A549 (cell line): ENCODE results near the gene ITGA11. TPM values are rescaled to one million over a fixed set of nuclear protein-coding genes. Genes with fewer than 3 reads are reported as not detected.

ENCODE experiments used
- ATAC-seq, 2 experiments: fragments of 200-7000 bp in 1 of 2; fragments of >200 bp in 1 of 2; cut with Nextera tagmentation in 1 of 2; cut with Tn5 transposase in 1 of 2; 3 replicates each; pipeline versions ENCODE4 v1.8.0 to v1.9.1; 2018 to 2020; ENCODE audit warnings: mild to moderate bottlenecking in 1 of 2, moderate library complexity in 1 of 2
- CTCF ChIA-PET: fragments of 300-600 bp; sonication (Branson Sonifier 250); formaldehyde crosslinking; extraction: SDS; loops from one replicate; lab custom pipeline; 2021; ENCODE audit warnings: antibody characterized with exemption, inconsistent platforms; lab: Yijun Ruan, JAX
- POLR2A ChIA-PET: fragments of 350-600 bp; formaldehyde crosslinking; extraction: SDS; loops from one replicate; lab custom pipeline; 2021; ENCODE audit warnings: antibody characterized with exemption, inconsistent platforms; lab: Yijun Ruan, JAX
- DNase-seq, 2 experiments: peaks; one replicate each; pipeline versions ENCODE4 v3.0.0 to v3.0.0-alpha.2; 2011 to 2016; ENCODE audit warnings: low read depth in 1 of 2, low spot score in 1 of 2
- FAIRE-seq: peaks from 2 replicates; lab custom pipeline; 2011; peaks lifted over from hg19 to GRCh38; lab: Jason Lieb, UNC
- H3K27ac ChIP-seq, 2 experiments: fragments of >200 bp; sonication (Bioruptor Twin); formaldehyde crosslinking; 3 replicates each; pipeline ENCODE4 v1.5.1; 2016 to 2017
- H3K4me1 ChIP-seq: fragments of >200 bp; sonication (Bioruptor Twin); formaldehyde crosslinking; 3 replicates; pipeline ENCODE4 v1.6.1; 2016
- H3K4me2 ChIP-seq: fragments of >200 bp; sonication (Bioruptor Twin); formaldehyde crosslinking; 3 replicates; pipeline ENCODE4 v1.6.1; 2016
- H3K4me3 ChIP-seq: fragments of >200 bp; sonication (Bioruptor Twin); formaldehyde crosslinking; 3 replicates; pipeline ENCODE4 v1.5.1; 2016
- H3K9me3 ChIP-seq: fragments of >200 bp; sonication (Bioruptor Twin); formaldehyde crosslinking; 3 replicates; pipeline ENCODE4 v1.6.1; 2016
- CBX2 ChIP-seq: fragments of 200-600 bp; sonication (generic); IDR thresholded peaks from 2 replicates; pipeline ENCODE4 v1.6.1; 2016; ENCODE audit warnings: low read depth, mild to moderate bottlenecking, borderline replicate concordance
- HDAC2 ChIP-seq: fragments of 200-600 bp; sonication (generic); IDR thresholded peaks from 2 replicates; pipeline ENCODE4 v1.6.1; 2016
- HEYL ChIP-seq: fragments of 250-450 bp; sonication (Bioruptor Pico); IDR thresholded peaks from 2 replicates; pipeline ENCODE4 v1.8.0; 2021; ENCODE audit warnings: mild to moderate bottlenecking, moderate library complexity
- MAFK ChIP-seq: fragments of 450-650 bp; IDR thresholded peaks from 2 replicates; pipeline ENCODE4 v1.6.1; 2014; ENCODE audit not compliant: partially characterized antibody
- MAX ChIP-seq: IDR thresholded peaks from 2 replicates; pipeline ENCODE4 v1.6.1; 2012
- MYC ChIP-seq: IDR thresholded peaks from 2 replicates; pipeline ENCODE4 v1.6.1; 2012; ENCODE audit warnings: mild to moderate bottlenecking, inconsistent platforms, low read length, improper control_type of control experiment, borderline replicate concordance
- NPAS2 ChIP-seq: fragments of 250-450 bp; sonication (Bioruptor Pico); IDR thresholded peaks from 2 replicates; pipeline ENCODE4 v1.8.0; 2022; ENCODE audit warnings: mild to moderate bottlenecking, moderate library complexity, borderline replicate concordance
- NR3C1 ChIP-seq: fragments of >200 bp; sonication (Bioruptor Twin); formaldehyde crosslinking; IDR thresholded peaks from 3 replicates; pipeline ENCODE4 v1.6.1; 2017
- POLR2AphosphoS2 ChIP-seq: conservative IDR thresholded peaks from 2 replicates; pipeline ENCODE4 v1.6.1; 2012; ENCODE audit warnings: low read length, improper control_type of control experiment, inconsistent platforms
- RNF2 ChIP-seq: fragments of 200-600 bp; sonication (generic); IDR thresholded peaks from 2 replicates; pipeline ENCODE4 v1.6.1; 2016; ENCODE audit warnings: low read depth, mild to moderate bottlenecking, antibody characterized with exemption, moderate library complexity, borderline replicate concordance
- WGBS: methylation state at CpG from one replicate; pipeline ENCODE4 v1.1.6; 2017; ENCODE audit errors: missing lambda C conversion rate; 5-methylcytosine and 5-hydroxymethylcytosine counted together
- polyA plus RNA-seq, 4 experiments: library from polyadenylated mRNA; depleted of rRNA in 3 of 4; stranded (reverse); fragments of >200 nt; fragmentation: RNase III in 1 of 4; extraction: RNeasy Plus Mini Kit Qiagen cat#74134 plus additional on column Dnase treatment in 1 of 4; gene quantifications; 2 replicates in 3 of 4; 3 replicates in 1 of 4; pipeline ENCODE4 v1.2.3, GENCODE V29; 2011 to 2017
- TF ChIP-seq, protein P1 (sequence below): fragments of 200-600 bp; sonication (generic); IDR thresholded peaks from 2 replicates; pipeline ENCODE4 v1.6.1; 2016; ENCODE audit warnings: antibody characterized with exemption, mild to moderate bottlenecking, moderate library complexity
- TF ChIP-seq, protein P2 (sequence below): IDR thresholded peaks from 2 replicates; pipeline ENCODE4 v1.6.1; 2012; ENCODE audit warnings: low read depth, borderline replicate concordance

ITGA11 gene
- polyA plus RNA-seq, 2 of the 4 experiments (the other 2 are of a cell fraction): 8.3 to 17.2 TPM

DNA sequence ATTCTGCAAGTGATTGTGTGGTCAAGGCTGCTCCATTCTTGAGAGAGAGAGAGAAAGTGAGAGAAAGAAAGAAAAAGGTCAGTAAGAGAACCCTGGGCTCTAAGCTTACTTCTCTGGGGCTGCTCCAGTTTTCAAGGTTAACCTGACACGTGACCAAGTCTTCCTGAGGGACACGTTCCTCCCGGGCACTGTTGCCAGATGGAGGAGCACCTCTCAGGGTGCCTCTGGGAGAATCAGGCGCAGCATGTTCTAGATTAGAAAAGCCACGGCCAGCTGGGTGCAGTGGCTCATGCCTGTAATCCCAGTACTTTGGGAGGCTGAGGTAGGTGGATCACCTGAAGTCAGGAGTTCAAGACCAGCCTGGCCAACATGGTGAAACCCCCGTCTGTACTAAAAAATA lies 60.8 kb downstream of the ITGA11 start:
- no peak overlapping the region for H3K27ac ChIP-seq
- CTCF ChIA-PET: interaction anchor here (0.8 to 6.7 kb wide), 5 partner anchors 8 to 179 kb away, joined by 3 to 37 read pairs (median 3); no protein-coding TSS in a partner anchor
- WGBS: 61% methylated on average over 6 of the region's 6 CpGs
- POLR2A ChIA-PET: no interaction called here
- no peak for DNase-seq
- TF ChIP-seq RNF2 (no peak), CBX2 (no peak), NR3C1 (no peak), MAFK (no peak), MYC (no peak), HDAC2 (no peak), MAX (no peak)
- TF ChIP-seq, protein P1, sequence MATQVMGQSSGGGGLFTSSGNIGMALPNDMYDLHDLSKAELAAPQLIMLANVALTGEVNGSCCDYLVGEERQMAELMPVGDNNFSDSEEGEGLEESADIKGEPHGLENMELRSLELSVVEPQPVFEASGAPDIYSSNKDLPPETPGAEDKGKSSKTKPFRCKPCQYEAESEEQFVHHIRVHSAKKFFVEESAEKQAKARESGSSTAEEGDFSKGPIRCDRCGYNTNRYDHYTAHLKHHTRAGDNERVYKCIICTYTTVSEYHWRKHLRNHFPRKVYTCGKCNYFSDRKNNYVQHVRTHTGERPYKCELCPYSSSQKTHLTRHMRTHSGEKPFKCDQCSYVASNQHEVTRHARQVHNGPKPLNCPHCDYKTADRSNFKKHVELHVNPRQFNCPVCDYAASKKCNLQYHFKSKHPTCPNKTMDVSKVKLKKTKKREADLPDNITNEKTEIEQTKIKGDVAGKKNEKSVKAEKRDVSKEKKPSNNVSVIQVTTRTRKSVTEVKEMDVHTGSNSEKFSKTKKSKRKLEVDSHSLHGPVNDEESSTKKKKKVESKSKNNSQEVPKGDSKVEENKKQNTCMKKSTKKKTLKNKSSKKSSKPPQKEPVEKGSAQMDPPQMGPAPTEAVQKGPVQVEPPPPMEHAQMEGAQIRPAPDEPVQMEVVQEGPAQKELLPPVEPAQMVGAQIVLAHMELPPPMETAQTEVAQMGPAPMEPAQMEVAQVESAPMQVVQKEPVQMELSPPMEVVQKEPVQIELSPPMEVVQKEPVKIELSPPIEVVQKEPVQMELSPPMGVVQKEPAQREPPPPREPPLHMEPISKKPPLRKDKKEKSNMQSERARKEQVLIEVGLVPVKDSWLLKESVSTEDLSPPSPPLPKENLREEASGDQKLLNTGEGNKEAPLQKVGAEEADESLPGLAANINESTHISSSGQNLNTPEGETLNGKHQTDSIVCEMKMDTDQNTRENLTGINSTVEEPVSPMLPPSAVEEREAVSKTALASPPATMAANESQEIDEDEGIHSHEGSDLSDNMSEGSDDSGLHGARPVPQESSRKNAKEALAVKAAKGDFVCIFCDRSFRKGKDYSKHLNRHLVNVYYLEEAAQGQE: no peak
- TF ChIP-seq, protein P2, sequence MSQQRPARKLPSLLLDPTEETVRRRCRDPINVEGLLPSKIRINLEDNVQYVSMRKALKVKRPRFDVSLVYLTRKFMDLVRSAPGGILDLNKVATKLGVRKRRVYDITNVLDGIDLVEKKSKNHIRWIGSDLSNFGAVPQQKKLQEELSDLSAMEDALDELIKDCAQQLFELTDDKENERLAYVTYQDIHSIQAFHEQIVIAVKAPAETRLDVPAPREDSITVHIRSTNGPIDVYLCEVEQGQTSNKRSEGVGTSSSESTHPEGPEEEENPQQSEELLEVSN: no peak
- TF ChIP-seq, all 56 proteins: peak for 0
- no peaks in the 10 kb centered on the region for H3K9me3 ChIP-seq
- ATAC-seq (no peak), FAIRE-seq (no peak)
- H3K4me3 ChIP-seq: no peak overlapping the region
- H3K4me1 ChIP-seq: no peaks in the 10 kb centered on the region; the same call in 2 of the 3 replicates
- no peak overlapping the region for H3K4me2 ChIP-seq

DNA sequence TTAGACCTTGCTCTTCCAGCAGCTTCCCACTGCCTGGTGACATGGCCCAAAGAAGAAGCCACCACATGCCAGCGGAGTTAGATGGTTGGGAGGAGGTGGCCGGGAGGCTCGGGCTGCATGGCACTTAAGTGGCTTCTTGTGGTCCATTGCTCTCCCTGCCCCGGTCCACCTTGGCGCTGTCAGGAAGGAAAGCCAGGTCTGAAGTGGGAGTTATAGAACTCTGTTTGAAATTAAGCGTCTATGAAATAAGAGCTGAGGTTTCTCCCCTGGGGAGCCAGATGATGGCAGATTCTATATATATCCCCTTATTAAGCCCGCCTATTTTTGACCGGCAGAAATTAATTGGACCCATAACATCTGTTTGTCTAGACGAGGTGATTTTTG lies 61.2 kb downstream of the ITGA11 start:
- no peak overlapping the region for H3K4me2 ChIP-seq
- H3K9me3 ChIP-seq: no peaks in the 10 kb centered on the region
- no peak for DNase-seq
- ATAC-seq: no peak
- no peaks in the 10 kb centered on the region; the same call in 2 of the 3 replicates for H3K4me1 ChIP-seq
- POLR2A ChIA-PET: no interaction called here
- CTCF ChIA-PET: interaction anchor here (0.8 to 6.7 kb wide), 3 partner anchors 8 to 179 kb away, joined by 3 to 37 read pairs (median 3); no protein-coding TSS in a partner anchor
- no peak for TF ChIP-seq NPAS2
- TF ChIP-seq HEYL (CRISPR knock-in tag): no peak
- TF ChIP-seq, all 56 proteins: peak for 0
- FAIRE-seq: no peak
- Histone ChIP-seq H3K4me3 (no peak overlapping the region), H3K27ac (no peak overlapping the region)
- 81% methylated on average over 9 of the region's 9 CpGs for WGBS

GRCh38 chr15:68369931-68370767 lies 61.8 kb downstream of the ITGA11 start:
- ChIA-PET CTCF (interaction anchor here (0.7 to 6.7 kb wide), 4 partner anchors 9 to 180 kb away, joined by 3 to 37 read pairs (median 3); partner anchors contain the start of gene FEM1B), POLR2A (no interaction called here)
- no peak for FAIRE-seq

More at GRCh38 chr15:68369931-68370767, 61.8 kb downstream of the ITGA11 start:
- H3K4me2 ChIP-seq: no peak overlapping the region
- no peak overlapping the region for H3K27ac ChIP-seq
- 86% methylated on average over 23 of the region's 24 CpGs for WGBS
- TF ChIP-seq POLR2AphosphoS2: no peak
- TF ChIP-seq, all 56 proteins: peak for 0
- DNase-seq (no peak), ATAC-seq (no peak)
- peaks cover 3% of the 10 kb centered on the region; the same call in 2 of the 3 replicates for H3K4me1 ChIP-seq
- H3K4me3 ChIP-seq: no peak overlapping the region
- no peaks in the 10 kb centered on the region for H3K9me3 ChIP-seq
